ENCODE data around the gene NSFL1C. TPM values are rescaled to one million over a fixed set of nuclear protein-coding genes. Genes with fewer than 3 reads are reported as not detected.

NSFL1C gene
- total RNA-seq, 6 donors from 2014 or later: 48.0 to 87.7 (median 71.4) TPM

DNA sequence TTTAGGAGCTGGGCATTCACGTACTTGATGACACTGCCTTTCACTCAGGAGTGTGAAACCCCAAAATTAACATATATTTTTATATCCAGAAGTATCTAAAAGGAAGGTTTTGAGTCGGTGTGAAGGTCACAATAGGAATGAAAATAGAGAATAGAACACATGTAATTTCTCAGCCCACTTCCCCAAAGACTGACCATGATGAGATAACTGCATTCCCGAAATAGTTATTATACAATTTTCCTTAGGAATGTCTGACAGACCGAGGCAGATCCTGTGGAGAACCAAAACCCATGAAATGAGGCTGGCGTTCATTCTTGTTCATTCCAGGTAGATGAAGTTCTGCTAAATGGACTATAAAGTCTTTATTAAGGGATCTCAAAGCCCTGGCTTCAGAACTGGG, 10.3 kb downstream of the NSFL1C start:
- no peaks in the 10 kb centered on the region for H3K27me3 ChIP-seq
- H3K4me1 ChIP-seq: no peaks in the 10 kb centered on the region
- TF ChIP-seq POLR2AphosphoS5 (IDR thresholded peaks at IDR 0.05) (no peak), EP300 (IDR thresholded peaks at IDR 0.05) (no peak), POLR2A (IDR thresholded peaks at IDR 0.05) (no peak)
- TF ChIP-seq, protein P1, sequence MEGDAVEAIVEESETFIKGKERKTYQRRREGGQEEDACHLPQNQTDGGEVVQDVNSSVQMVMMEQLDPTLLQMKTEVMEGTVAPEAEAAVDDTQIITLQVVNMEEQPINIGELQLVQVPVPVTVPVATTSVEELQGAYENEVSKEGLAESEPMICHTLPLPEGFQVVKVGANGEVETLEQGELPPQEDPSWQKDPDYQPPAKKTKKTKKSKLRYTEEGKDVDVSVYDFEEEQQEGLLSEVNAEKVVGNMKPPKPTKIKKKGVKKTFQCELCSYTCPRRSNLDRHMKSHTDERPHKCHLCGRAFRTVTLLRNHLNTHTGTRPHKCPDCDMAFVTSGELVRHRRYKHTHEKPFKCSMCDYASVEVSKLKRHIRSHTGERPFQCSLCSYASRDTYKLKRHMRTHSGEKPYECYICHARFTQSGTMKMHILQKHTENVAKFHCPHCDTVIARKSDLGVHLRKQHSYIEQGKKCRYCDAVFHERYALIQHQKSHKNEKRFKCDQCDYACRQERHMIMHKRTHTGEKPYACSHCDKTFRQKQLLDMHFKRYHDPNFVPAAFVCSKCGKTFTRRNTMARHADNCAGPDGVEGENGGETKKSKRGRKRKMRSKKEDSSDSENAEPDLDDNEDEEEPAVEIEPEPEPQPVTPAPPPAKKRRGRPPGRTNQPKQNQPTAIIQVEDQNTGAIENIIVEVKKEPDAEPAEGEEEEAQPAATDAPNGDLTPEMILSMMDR (IDR thresholded peaks at IDR 0.05): no peak
- H3K36me3 ChIP-seq: peaks cover 30 to 99% (median 75%) of the 10 kb centered on the region in 4 donors
- H3K27ac ChIP-seq: no peak overlapping the region
- no peaks in the 10 kb centered on the region for H3K9me3 ChIP-seq
- 91 to 93% methylated on average over 5 of the region's 5 CpGs for WGBS, 2 donors
- ATAC-seq (ENCODE audit: low FRiP score in 2 of 2): no peak
- DNase-seq: no peak
- no peak overlapping the region for H3K4me3 ChIP-seq

DNA sequence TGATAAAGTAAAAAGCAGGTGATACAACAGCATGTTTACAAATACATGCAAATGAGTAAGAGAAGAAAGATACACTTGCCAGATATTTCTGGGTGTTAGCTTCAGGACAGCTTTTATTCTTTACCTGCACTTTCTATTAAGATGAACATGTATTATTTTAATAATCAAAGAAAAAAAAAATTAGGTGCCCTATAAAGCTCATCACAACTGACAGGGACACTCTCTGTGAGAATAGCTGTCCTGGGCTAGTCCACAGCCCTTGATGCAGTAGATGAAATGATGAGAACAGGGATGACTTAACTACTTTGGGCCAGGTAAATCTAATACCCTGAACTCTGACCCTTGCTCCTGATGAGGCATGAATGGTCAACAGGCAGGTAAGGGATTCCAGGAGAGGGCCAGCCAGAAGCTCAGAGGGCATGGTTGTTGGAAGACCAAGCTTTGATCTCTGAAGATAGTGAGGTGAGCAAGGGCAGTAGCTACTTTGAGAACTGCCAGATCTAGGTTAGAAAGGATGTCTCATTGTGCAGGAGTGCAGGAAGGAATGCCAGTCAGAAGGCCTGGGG, 15.6 kb downstream of the NSFL1C start:
- H3K27ac ChIP-seq: no peak overlapping the region
- no peaks in the 10 kb centered on the region for H3K4me1 ChIP-seq
- H3K9me3 ChIP-seq: no peaks in the 10 kb centered on the region
- DNase-seq (no peak), ATAC-seq (ENCODE audit: low FRiP score in 2 of 2) (no peak)
- peaks cover 63 to 100% (median 96%) of the 10 kb centered on the region in 4 donors for H3K36me3 ChIP-seq
- no peaks in the 10 kb centered on the region for H3K27me3 ChIP-seq
- no peak overlapping the region for H3K4me3 ChIP-seq
- TF ChIP-seq, protein P1 (IDR thresholded peaks at IDR 0.05): no peak
- TF ChIP-seq EP300 (IDR thresholded peaks at IDR 0.05): no peak
- TF ChIP-seq POLR2AphosphoS5 (IDR thresholded peaks at IDR 0.05): no peak
- no peak for TF ChIP-seq POLR2A (IDR thresholded peaks at IDR 0.05)

DNA sequence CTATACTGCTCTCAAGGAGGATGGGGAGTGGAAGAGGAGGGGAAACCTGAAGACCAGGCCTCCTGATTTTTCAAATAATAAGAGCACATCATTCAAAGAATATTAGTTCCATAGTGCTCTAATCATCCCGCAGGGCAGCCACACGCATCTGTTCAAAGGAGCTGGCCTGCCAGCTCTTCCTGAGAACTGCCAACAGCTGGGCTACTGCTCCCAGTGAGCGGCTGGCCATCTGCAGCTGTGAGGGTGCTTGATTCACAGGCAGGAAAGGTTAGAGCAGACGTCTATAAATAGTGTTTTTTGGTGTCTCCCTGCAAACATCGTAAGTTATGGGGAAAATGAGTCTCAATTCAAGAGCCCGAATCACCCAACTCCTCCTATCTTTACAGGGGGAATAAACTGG, 17.3 kb downstream of the NSFL1C start:
- Histone ChIP-seq H3K27ac (no peak overlapping the region), H3K36me3 (peaks cover 73 to 100% (median 96%) of the 10 kb centered on the region in 4 donors), H3K9me3 (no peaks in the 10 kb centered on the region), H3K4me1 (no peaks in the 10 kb centered on the region), H3K4me3 (no peak overlapping the region), H3K27me3 (no peaks in the 10 kb centered on the region)
- DNase-seq (no peak), ATAC-seq (ENCODE audit: low FRiP score in 2 of 2) (no peak)
- no peak for TF ChIP-seq POLR2AphosphoS5 (IDR thresholded peaks at IDR 0.05)
- no peak for TF ChIP-seq POLR2A (IDR thresholded peaks at IDR 0.05)
- TF ChIP-seq, protein P1 (IDR thresholded peaks at IDR 0.05): no peak
- TF ChIP-seq EP300 (IDR thresholded peaks at IDR 0.05): no peak
- 95% methylated on average over 5 to 6 of the region's 6 CpGs for WGBS, 2 donors

DNA sequence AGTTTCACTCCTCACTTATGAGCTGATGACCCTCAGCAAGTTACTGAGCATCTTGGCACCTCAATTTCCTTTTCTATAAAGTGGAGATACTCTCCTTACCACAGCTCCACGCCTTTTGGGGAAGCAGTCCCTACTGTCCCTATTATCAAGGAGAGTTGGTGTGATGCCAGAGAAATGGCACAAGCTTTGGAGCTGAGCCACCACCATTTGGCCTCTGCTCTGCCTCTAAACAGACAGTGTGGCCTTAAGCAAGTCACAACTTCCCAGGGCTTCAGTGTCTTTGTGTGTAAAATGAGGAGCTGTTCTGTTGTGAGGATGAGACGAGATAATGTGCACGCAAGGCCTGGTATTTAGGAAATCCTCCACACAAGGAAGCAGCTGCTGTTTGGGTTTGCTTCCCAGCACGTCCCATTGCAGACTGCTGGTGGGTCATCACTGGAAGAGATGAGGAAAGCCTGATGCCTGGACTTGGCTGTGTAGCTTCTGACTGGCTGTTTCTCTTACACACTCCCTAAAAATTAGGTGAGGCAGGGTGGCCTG, 18.5 kb downstream of the NSFL1C start:
- Histone ChIP-seq H3K9me3 (no peaks in the 10 kb centered on the region), H3K27ac (no peak overlapping the region), H3K27me3 (no peaks in the 10 kb centered on the region), H3K4me3 (no peak overlapping the region), H3K36me3 (peaks cover 76 to 100% (median 96%) of the 10 kb centered on the region in 4 donors), H3K4me1 (no peaks in the 10 kb centered on the region)
- ATAC-seq (ENCODE audit: low FRiP score in 2 of 2): no peak
- no peak for TF ChIP-seq POLR2AphosphoS5 (IDR thresholded peaks at IDR 0.05)
- TF ChIP-seq EP300 (IDR thresholded peaks at IDR 0.05): no peak
- no peak for TF ChIP-seq POLR2A (IDR thresholded peaks at IDR 0.05)
- TF ChIP-seq, protein P1 (IDR thresholded peaks at IDR 0.05): no peak
- WGBS, 2 donors: 89 to 91% methylated on average over 3 to 4 of the region's 4 CpGs
- no peak for DNase-seq

DNA sequence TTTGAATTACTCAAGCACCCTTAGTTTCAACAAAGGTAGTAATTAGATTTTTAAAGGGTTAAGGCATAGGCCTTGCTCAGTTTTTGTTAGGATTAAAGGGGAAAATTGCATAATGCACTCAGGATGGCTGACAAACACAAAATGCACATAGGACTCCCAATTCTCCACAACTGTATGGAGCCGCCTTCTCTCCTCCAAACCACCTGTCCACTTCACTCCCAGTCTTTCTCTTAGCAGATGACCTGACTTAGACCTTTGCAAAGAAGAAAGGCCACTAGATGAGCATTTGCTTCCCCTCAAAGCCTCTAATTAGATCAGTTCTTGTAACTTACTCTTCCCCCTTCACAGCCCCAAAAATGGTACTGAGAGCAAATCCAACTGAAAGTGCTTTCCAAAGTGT, 20.1 kb downstream of the NSFL1C start:
- no peaks in the 10 kb centered on the region for H3K4me1 ChIP-seq
- peaks cover 68 to 99% (median 94%) of the 10 kb centered on the region in 4 donors for H3K36me3 ChIP-seq
- H3K9me3 ChIP-seq: no peaks in the 10 kb centered on the region
- no peaks in the 10 kb centered on the region for H3K27me3 ChIP-seq
- H3K4me3 ChIP-seq: no peak overlapping the region
- no peak for DNase-seq
- H3K27ac ChIP-seq: no peak overlapping the region
- 94 to 100% methylated on average over 1 of the region's 1 CpG for WGBS, 2 donors
- TF ChIP-seq POLR2AphosphoS5 (IDR thresholded peaks at IDR 0.05): no peak
- TF ChIP-seq EP300 (IDR thresholded peaks at IDR 0.05): no peak
- TF ChIP-seq POLR2A (IDR thresholded peaks at IDR 0.05): no peak
- TF ChIP-seq, protein P1 (IDR thresholded peaks at IDR 0.05): no peak
- ATAC-seq (ENCODE audit: low FRiP score in 2 of 2): no peak

All from upper lobe of left lung (tissue), 6 donors.